ENCODE measurements around the gene ERCC8.
"Not testable (repeated sequence)": the region's sequence is repeated elsewhere in the genome, so short reads cannot be mapped to it uniquely, and the experiment has no call there.

ERCC8 gene

DNA sequence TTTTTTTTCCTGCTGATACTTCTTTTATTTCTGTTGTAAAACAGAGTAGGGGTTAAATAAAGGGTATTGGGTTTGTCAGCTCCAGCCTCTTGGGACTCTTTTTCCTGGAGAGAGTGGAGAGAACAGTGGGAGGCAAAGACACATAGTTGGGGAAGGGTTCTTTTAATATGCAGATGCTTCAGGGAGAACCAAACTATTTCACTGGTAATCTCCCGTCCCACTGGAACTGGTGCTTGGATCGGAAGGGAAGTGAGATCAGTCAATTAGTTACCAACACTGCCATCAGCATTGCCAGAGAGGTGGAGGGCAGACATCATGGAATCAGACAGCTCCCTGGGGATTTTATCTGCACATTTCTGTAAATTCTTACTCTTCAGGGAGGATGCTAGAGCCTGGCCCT lies 53.2 kb downstream of the ERCC8 start:
- peaks cover 6% of the 10 kb centered on the region for H3K36me3 Mint-ChIP-seq (ENCODE audit: insufficient read depth)
- no peaks in the 10 kb centered on the region for H3K4me1 Mint-ChIP-seq
- no peaks in the 10 kb centered on the region for H3K27me3 Mint-ChIP-seq
- DNase-seq (ENCODE audit: low spot score in 2 of 2): no peak
- H3K4me3 Mint-ChIP-seq: no peak overlapping the region
- ATAC-seq (replicated peaks; ENCODE audit: extremely low read depth, poor library complexity, severe bottlenecking): no peak
- no peak overlapping the region for H3K27ac Mint-ChIP-seq (ENCODE audit: low read depth)
- no peaks in the 10 kb centered on the region for H3K9me3 Mint-ChIP-seq

DNA sequence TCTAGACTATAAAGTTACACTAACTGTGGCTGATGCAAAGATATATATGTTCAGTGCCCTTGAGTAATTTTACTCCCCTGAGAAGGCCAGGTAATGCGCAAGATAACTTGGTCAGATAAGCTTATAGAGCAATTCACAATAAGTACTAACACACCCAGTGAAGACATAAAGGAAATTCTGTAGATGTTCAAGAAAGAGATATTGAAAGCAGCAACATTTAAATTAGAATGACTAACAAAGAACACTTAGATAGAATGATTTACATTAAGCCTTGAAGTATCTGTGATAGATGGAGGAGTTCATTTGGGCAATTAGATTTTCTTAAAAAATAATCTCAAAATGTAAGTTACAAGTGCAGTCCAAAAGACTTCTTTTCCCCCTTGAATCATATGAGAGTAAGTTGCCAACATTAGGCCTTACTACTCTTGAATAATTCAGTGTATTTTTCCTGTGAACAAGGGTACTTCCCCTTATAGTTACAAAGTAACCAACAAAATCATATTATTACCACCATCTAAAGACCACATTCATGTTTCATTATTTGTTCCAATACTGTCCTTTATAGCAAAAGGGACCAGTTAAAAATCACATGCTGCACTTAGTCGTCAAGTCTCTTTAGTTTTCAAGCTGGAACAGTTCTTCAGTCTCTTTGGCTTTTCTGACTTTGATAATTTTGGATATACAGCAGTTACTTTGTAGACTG lies 56.4 kb downstream of the ERCC8 start:
- Mint-ChIP-seq H3K36me3 (ENCODE audit: insufficient read depth) (no peaks in the 10 kb centered on the region), H3K4me1 (no peaks in the 10 kb centered on the region), H3K9me3 (no peaks in the 10 kb centered on the region), H3K27ac (ENCODE audit: low read depth) (no peak overlapping the region), H3K4me3 (no peak overlapping the region), H3K27me3 (no peaks in the 10 kb centered on the region)
- DNase-seq (ENCODE audit: low spot score in 2 of 2) (no peak), ATAC-seq (replicated peaks; ENCODE audit: extremely low read depth, poor library complexity, severe bottlenecking) (no peak)

- Mint-ChIP-seq H3K36me3 (ENCODE audit: insufficient read depth) (no peaks in the 10 kb centered on the region), H3K27me3 (no peaks in the 10 kb centered on the region), H3K27ac (ENCODE audit: low read depth) (no peak overlapping the region), H3K9me3 (no peaks in the 10 kb centered on the region), H3K4me3 (no peak overlapping the region), H3K4me1 (no peaks in the 10 kb centered on the region)
- DNase-seq (ENCODE audit: low spot score in 2 of 2) (no peak), ATAC-seq (replicated peaks; ENCODE audit: extremely low read depth, poor library complexity, severe bottlenecking) (no peak)
Measured at GRCh38 chr5:60887746-60888145, 57.1 kb downstream of the ERCC8 start.

DNA sequence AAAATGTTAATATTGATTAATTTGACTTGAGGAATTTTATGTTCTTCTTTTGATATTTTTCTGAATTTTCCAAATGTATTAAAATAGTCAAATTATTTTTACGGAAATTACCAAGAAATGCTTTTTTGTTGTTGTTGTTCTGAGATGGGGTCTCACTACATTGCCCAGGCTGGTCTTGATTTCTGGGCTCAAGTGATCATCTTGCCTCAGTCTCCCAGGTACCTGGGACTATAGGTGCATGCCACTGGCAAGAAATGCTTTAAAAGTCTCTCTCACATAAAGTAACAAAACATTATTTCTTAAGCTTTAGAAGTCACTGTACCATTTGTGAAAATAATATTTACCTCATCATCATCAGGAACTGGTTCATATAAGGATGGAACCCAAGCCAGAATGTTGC lies 57.8 kb downstream of the ERCC8 start:
- Mint-ChIP-seq H3K27me3 (no peaks in the 10 kb centered on the region), H3K4me3 (no peak overlapping the region), H3K9me3 (no peaks in the 10 kb centered on the region), H3K4me1 (no peaks in the 10 kb centered on the region), H3K36me3 (ENCODE audit: insufficient read depth) (no peaks in the 10 kb centered on the region), H3K27ac (ENCODE audit: low read depth) (no peak overlapping the region)
- DNase-seq (ENCODE audit: low spot score in 2 of 2): no peak
- no peak for ATAC-seq (replicated peaks; ENCODE audit: extremely low read depth, poor library complexity, severe bottlenecking)

GRCh38 chr5:60886158-60886557 lies 58.7 kb downstream of the ERCC8 start:
- Mint-ChIP-seq H3K36me3 (ENCODE audit: insufficient read depth) (no peaks in the 10 kb centered on the region), H3K27ac (ENCODE audit: low read depth) (no peak overlapping the region)
- no peak for DNase-seq (ENCODE audit: low spot score in 2 of 2)

DNA sequence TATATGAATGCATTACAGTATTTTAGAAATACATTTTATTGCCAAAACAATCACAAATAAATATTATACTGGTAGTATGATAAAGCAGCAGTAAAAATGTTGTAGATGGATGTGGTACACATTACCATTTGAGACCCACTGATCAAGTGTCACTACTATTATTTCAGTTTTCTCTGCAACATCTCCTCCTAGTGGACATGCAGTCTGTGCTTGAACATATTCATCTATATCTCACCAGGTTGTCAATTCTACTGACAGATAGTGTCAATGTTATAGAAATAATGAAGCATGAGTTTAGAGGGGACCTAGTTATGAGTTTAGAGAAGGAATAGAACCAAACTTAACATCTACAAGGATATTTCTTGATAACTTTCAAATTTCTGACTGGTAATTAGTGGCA lies 61.6 kb downstream of the ERCC8 start:
- Mint-ChIP-seq H3K9me3 (peaks cover 6% of the 10 kb centered on the region), H3K4me3 (no peak overlapping the region), H3K27me3 (no peaks in the 10 kb centered on the region), H3K36me3 (ENCODE audit: insufficient read depth) (no peaks in the 10 kb centered on the region), H3K4me1 (no peaks in the 10 kb centered on the region), H3K27ac (ENCODE audit: low read depth) (no peak overlapping the region)
- DNase-seq (ENCODE audit: low spot score in 2 of 2) (no peak), ATAC-seq (replicated peaks; ENCODE audit: extremely low read depth, poor library complexity, severe bottlenecking) (no peak)

More at GRCh38 chr5:60886158-60886557, 58.7 kb downstream of the ERCC8 start:
- Mint-ChIP-seq H3K4me1 (no peaks in the 10 kb centered on the region), H3K27me3 (no peaks in the 10 kb centered on the region), H3K4me3 (no peak overlapping the region), H3K9me3 (no peaks in the 10 kb centered on the region)
- ATAC-seq (replicated peaks; ENCODE audit: extremely low read depth, poor library complexity, severe bottlenecking): no peak

GRCh38 chr5:60872892-60873291 lies 72.0 kb downstream of the ERCC8 start:
- DNase-seq (ENCODE audit: low spot score in 2 of 2) (no peak), ATAC-seq (replicated peaks; ENCODE audit: extremely low read depth, poor library complexity, severe bottlenecking) (no peak)
- no peak overlapping the region for H3K27ac Mint-ChIP-seq (ENCODE audit: low read depth)
- H3K4me1 Mint-ChIP-seq: no peaks in the 10 kb centered on the region
- peaks cover 6% of the 10 kb centered on the region for H3K9me3 Mint-ChIP-seq
- H3K4me3 Mint-ChIP-seq: no peak overlapping the region
- no peaks in the 10 kb centered on the region for H3K36me3 Mint-ChIP-seq (ENCODE audit: insufficient read depth)
- H3K27me3 Mint-ChIP-seq: no peaks in the 10 kb centered on the region

- Mint-ChIP-seq H3K4me3 (no peak overlapping the region), H3K4me1 (no peaks in the 10 kb centered on the region), H3K27me3 (no peaks in the 10 kb centered on the region), H3K9me3 (peaks cover 6% of the 10 kb centered on the region), H3K36me3 (ENCODE audit: insufficient read depth) (no peaks in the 10 kb centered on the region), H3K27ac (ENCODE audit: low read depth) (no peak overlapping the region)
- ATAC-seq (replicated peaks; ENCODE audit: extremely low read depth, poor library complexity, severe bottlenecking) (no peak), DNase-seq (ENCODE audit: low spot score in 2 of 2) (no peak)
Measured at GRCh38 chr5:60870857-60871256, 74.0 kb downstream of the ERCC8 start.

GRCh38 chr5:60860572-60860971 lies 84.3 kb downstream of the ERCC8 start:
- DNase-seq (ENCODE audit: low spot score in 2 of 2); H3K27ac Mint-ChIP-seq (ENCODE audit: low read depth); ATAC-seq (replicated peaks; ENCODE audit: extremely low read depth, poor library complexity, severe bottlenecking); H3K27me3 Mint-ChIP-seq; H3K36me3 Mint-ChIP-seq (ENCODE audit: insufficient read depth); H3K9me3 Mint-ChIP-seq; H3K4me1 Mint-ChIP-seq; H3K4me3 Mint-ChIP-seq: not testable (repeated sequence)

- Mint-ChIP-seq H3K27me3 (no peaks in the 10 kb centered on the region), H3K4me3 (no peak overlapping the region), H3K4me1 (no peaks in the 10 kb centered on the region), H3K27ac (ENCODE audit: low read depth) (no peak overlapping the region), H3K9me3 (no peaks in the 10 kb centered on the region), H3K36me3 (ENCODE audit: insufficient read depth) (no peaks in the 10 kb centered on the region)
- ATAC-seq (replicated peaks; ENCODE audit: extremely low read depth, poor library complexity, severe bottlenecking) (no peak), DNase-seq (ENCODE audit: low spot score in 2 of 2) (no peak)
Measured at GRCh38 chr5:60856066-60856465, 88.8 kb downstream of the ERCC8 start.

- ATAC-seq (replicated peaks; ENCODE audit: extremely low read depth, poor library complexity, severe bottlenecking) (no peak), DNase-seq (ENCODE audit: low spot score in 2 of 2) (no peak)
- Mint-ChIP-seq H3K4me3 (no peak overlapping the region), H3K27ac (ENCODE audit: low read depth) (no peak overlapping the region), H3K9me3 (no peaks in the 10 kb centered on the region), H3K27me3 (no peaks in the 10 kb centered on the region), H3K36me3 (ENCODE audit: insufficient read depth) (no peaks in the 10 kb centered on the region), H3K4me1 (no peaks in the 10 kb centered on the region)
Measured at GRCh38 chr5:60852940-60853339, 91.9 kb downstream of the ERCC8 start.

DNA sequence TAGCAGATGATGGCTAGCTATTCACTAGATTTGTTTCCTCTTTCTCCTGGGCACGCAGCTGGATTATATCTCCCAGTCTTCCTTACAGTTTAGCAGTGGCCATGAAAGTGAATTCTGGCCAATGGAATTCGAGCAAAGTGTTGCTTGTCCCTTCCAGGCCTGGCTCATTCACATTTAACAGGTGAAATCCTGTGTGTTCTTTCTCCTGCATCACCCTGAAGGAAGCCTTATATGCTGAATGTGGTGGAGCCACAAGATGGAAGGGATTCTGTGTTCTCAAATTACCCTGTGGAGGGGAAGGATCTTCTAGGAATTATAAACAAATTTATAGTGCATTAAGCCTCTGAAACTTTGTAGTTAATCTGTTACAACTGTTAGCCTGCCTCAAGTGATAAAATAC lies 92.6 kb downstream of the ERCC8 start:
- Mint-ChIP-seq H3K9me3 (no peaks in the 10 kb centered on the region), H3K27ac (ENCODE audit: low read depth) (no peak overlapping the region), H3K4me1 (no peaks in the 10 kb centered on the region), H3K4me3 (no peak overlapping the region), H3K36me3 (ENCODE audit: insufficient read depth) (no peaks in the 10 kb centered on the region), H3K27me3 (no peaks in the 10 kb centered on the region)
- no peak for ATAC-seq (replicated peaks; ENCODE audit: extremely low read depth, poor library complexity, severe bottlenecking)
- no peak for DNase-seq (ENCODE audit: low spot score in 2 of 2)

GRCh38 chr5:60851626-60852025 lies 93.2 kb downstream of the ERCC8 start:
- no peaks in the 10 kb centered on the region for H3K36me3 Mint-ChIP-seq (ENCODE audit: insufficient read depth)
- no peak overlapping the region for H3K27ac Mint-ChIP-seq (ENCODE audit: low read depth)
- ATAC-seq (replicated peaks; ENCODE audit: extremely low read depth, poor library complexity, severe bottlenecking) (no peak), DNase-seq (ENCODE audit: low spot score in 2 of 2) (no peak)
- H3K4me1 Mint-ChIP-seq: no peaks in the 10 kb centered on the region
- no peak overlapping the region for H3K4me3 Mint-ChIP-seq
- H3K27me3 Mint-ChIP-seq: peaks cover 6% of the 10 kb centered on the region
- no peaks in the 10 kb centered on the region for H3K9me3 Mint-ChIP-seq
